ENCODE measurements around the gene STIM1.
"Not testable (repeated sequence)": the region's sequence is repeated elsewhere in the genome, so short reads cannot be mapped to it uniquely, and the experiment has no call there.

The STIM1 gene

DNA sequence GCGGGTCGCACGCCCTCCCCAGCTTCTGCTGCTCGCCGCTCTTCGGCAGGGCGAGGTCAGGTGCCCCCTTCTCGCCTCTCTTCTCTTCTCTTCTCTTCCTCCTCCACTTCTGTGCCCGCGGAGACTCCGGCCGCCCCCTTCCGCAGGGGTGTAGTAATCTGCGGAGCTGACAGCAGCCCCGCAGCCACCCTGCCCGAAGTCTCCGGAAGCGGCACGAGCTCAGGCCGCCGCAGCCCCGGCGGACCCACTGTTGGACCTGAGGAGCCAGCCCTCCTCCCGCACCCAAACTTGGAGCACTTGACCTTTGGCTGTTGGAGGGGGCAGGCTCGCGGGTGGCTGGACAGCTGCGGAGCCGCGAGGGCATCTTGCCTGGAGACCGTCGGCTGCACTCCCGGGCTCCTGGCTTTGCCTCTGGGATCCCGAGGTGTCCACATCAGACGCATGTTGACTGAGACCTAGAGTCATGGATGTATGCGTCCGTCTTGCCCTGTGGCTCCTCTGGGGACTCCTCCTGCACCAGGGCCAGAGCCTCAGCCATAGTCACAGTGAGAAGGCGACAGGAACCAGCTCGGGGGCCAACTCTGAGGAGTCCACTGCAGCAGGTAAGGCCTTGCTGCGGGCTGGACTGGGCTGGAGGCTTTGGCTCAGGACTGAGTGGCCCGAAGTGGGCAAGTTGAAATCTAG lies 486 bp downstream of the STIM1 start:
- DNase-seq (ENCODE audit: low read depth in 2 of 2): peak in 1 of 2 donors; percentile 44

DNA sequence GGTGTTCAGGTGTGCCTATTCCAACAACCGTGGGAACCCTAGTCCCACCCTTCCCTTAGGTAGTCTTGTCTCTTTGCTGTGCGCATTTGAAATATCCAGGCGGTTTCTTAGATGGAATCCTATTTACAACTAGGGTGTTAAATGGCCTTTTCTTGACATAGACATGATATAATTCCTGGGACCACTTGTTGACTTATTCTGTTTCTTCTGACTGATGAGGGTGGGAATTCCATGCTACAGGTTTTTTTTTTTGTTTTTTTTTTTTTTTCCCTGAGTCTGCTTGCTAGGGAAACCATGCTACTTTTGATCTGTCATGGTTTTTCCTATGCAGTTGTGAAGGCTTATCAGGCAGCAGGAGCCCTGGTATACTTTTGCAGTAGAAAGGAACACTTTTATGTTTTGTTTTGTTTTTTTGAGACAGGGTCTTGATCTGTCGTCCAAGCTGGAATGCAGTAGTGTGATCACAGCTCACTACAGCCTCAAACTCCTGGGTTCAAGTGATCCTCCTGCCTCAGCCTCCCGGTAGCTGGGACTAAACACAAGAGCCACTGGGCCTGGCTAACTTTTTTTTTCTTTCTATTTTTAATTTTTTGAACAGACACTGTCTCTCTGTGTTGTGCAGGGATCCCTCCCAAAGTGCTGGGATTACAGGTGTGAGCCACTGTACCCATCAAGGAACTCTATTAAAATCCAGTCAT lies 1.5 kb downstream of the STIM1 start:
- DNase-seq (ENCODE audit: low read depth in 2 of 2): no peak

DNA sequence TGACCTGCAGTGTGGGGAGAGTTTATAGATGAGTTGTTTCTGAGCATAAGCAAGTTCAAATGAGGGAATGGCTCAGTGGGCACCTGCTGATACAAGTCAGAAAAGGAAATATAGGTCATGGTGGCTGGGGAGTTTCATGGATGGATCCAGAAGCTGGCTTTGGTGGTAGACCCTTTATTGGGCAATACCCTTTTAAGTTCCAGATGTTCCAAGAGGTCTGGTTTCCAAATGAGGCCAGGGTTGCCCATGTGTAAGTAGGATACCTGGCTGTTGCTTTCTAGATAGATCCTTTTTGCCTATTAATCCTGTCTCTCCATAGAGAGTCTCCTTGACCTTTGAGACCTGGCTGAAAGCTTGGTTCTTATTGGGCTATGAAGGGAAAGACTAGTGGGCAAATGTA lies 2.2 kb downstream of the STIM1 start:
- DNase-seq (ENCODE audit: low read depth in 2 of 2): no peak

DNA sequence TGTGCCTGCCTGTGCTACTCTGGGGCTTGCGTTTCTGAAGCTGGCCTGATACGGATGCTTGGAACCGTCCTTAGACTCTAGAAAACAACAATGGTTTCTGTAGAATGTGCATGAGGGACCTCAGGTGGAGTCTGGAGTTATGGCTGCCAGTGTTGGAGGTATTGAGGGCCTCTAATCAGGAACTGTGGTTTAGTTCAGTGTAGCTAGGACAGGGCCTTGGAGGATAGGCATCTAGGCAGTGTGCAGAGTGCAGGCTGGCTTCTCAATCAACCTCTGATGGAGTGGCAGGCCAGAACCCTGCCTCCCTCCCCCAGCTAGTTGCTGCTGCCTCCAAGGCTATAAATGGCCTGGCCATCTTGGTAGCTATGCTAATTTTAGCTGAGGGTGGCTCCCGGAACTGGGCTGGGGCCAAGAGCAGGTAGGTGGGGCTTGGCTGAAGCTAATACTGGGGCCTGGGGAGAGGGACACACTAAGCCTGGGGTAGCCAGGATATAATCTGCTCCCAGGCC lies 4.0 kb downstream of the STIM1 start:
- no peak for DNase-seq (ENCODE audit: low read depth in 2 of 2)

DNA sequence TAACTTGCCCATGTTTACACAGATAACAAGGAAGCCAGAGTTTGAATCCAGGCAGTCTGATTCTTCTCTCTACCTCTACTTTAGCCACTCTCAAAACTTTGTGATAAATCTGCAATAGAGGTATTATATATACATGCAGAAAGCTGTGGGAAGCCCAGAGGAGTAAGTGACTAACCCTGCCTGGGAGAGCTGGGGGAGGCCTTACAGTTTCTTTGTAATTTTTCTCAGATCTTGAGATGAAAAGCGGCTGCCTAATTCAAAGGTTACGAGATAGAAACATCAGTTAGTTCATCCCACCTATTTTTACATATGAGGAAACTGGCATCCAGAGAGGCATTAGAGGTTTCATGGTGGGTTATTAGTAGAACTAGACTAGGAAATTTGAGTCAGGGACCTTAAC lies 4.9 kb downstream of the STIM1 start:
- DNase-seq (ENCODE audit: low read depth in 2 of 2): no peak

DNA sequence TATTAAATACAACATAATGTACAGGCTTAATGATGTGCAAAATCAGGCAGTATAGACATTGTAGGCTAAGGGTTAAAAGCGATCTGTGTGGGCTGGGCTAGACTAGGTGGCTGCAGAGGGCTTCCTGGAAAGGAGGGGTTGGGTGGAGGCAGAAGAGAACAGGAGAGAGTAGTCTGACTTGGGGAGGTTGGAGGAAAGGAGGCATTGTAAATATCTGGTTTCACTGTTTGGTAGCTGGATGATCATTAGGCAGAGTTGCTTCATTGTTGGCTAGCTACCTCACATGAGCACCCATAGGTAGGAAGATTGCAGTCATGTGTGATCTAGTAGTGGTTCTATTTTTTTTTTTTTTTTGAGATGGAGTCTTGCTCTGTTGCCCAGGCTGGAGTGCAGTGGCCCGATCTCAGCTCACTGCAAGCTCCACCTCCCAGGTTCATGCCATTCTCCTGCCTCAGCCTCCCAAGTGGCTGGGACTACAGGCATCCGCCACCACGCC lies 5.5 kb downstream of the STIM1 start:
- not testable (repeated sequence) for DNase-seq (ENCODE audit: low read depth in 2 of 2)

DNA sequence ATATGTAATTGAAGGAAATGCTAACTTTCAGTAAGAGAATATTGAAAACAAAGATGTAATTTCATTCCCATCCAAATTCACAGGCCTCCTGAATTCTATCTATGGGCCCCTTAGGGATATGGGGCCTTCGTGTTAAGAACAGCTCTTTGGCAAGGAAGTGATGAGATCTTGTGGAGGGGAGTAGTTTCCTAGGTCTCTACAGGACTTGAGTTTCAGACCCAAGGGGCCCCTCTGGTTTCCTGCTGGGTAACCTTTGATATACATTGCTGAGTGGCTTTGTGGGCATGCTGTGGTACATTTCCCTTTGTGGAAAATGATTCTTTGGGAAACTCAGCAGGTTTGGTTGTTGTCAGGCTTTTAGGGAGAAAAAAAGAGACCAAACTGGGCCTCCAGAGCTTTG lies 6.2 kb downstream of the STIM1 start:
- DNase-seq (ENCODE audit: low read depth in 2 of 2): no peak

DNA sequence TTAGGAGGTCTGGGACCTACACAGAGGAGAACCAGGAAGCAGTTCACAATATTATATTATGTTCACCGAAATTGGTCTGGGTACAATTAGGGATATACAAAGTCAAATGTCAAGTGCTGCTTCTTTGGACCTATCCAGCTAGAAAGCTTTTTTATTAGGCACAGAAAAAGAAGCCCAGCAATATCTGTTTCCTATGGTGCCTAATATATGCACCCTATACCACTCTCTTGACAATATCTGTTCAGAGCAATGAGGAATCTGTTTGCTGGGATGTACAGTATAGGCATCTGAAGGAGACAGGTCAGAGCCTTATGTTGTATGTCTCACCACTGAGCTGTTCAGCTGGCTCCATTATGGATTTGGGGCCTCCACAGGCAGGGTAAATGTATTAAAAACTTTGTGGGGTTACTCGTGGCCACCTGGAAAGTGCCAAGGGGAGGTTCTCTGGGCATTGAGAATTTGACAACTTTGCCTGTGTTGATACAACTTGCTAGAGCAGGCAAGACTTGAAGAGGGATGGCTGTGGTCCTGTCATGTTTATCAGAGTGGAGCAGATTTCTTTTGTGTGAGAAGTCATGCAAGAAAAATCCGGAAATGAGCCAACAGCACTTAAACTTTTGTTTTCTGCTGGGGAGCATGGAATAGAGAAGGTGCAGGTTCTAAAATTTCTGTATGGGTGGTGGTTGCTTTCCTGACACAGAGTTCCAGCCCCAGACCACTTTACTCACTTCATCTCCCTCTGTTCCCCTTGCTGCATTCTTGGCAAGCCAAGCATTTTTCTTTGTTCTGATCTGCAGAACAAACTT lies 10.1 kb downstream of the STIM1 start:
- DNase-seq (ENCODE audit: low read depth in 2 of 2): no peak

DNA sequence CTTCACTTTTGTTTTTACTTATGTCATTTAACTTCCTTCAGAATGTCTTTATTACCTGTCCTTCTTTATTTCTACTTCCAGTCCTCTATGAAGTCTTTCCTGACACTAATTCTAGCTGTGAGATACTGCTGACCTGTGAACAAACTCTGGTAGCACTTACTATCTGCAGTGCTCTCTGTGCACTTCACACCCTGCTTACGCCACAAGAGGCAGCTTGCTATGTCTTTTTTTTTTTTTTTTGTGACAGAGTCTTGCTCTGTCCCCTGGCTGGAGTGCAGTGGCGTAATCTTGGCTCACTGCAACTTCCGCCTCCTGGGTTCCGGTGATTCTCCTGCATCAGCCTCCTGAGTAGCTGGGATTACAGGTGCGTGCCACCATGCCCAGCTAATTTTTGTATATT lies 10.7 kb downstream of the STIM1 start:
- DNase-seq (ENCODE audit: low read depth in 2 of 2): no peak

DNA sequence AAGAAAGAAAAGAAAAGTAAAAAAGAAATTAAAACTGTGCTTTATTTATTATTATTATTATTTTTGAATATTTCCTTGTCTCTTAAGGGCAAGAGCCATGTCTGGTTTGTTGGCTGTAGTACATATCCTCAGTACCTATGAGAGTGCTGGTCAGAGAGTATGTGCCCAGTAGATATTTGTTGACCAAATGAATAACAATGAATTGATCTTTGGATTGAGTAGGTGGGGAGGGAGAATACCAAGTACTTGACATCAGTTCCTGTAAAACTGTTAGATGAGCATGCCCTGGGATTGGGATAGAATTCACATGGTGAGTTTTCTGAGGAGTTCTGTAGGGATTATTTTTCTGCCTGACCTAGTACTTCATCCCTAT lies 11.4 kb downstream of the STIM1 start:
- no peak for DNase-seq (ENCODE audit: low read depth in 2 of 2)

DNA sequence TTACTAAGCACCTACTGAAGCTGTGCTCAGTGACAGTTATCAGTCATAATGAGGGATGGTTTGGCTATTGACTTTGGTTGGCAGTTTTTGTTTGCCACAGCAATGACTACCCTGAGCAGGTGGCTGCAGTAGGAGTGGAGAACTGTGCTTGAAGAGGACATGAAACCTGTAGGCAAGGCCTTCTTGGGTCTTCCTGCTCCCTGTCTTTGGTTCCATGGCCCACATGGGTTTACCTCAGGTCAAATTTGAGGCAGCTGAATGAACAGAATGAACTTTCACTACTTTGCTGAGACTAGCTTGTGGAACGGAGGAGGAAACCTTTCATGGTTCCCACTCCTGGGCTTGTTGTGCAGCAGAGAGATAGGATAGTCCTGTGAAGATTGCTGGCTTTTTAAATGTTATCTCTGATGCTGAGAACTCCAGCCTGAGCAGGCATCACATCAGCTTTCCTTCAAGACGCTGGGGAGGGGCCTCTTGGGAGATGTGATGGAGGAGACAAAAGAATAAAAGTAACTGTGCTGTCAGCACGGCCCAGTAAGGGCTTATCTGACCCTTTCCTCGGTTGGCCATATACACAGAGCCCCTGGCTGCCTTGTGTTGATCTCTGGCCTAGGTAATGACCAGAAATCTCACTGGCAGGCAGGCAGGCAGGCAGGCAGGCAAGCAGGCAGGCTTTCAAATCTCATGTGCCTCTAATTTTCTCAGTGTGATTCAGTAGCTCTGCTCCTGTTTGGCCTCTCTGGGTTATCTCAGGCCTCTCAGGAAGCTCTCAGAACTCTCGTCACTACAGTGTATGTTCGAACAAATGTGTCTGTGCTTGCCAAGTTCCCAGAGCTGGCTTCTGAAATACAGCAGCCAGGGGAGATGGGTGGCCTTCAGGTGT lies 12.0 kb downstream of the STIM1 start:
- no peak for DNase-seq (ENCODE audit: low read depth in 2 of 2)

DNA sequence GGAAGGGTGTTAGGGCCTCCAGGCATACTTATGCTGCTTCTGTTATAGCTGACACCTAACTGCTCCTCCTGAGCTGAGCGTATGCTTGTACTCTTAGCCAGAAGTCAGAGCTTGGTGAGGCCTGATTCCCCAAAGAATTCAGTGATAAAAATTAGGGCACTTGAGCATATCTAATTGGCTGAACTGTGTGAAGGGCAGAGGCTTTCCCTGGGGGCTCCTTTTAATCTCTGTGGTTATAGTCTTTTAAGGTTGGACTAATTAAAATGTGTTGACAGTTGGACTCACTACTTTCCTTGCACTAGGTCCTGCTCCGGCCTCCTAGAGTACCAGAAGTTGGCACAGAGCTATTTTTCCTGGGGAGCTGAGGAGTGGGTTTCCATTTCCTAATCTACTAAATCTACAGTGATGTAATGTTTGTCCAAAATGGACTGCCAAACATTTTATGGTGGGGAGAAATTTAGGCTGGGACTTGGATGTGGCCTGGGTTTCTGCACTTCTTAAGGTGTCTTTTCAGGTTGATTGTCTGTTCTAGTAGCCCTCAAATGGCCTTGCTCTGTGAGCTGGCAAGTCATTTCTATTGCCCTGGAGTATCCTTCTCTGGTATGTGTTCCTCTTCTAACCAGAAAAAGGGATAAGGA lies 18.4 kb downstream of the STIM1 start:
- DNase-seq (ENCODE audit: low read depth in 2 of 2): no peak

DNA sequence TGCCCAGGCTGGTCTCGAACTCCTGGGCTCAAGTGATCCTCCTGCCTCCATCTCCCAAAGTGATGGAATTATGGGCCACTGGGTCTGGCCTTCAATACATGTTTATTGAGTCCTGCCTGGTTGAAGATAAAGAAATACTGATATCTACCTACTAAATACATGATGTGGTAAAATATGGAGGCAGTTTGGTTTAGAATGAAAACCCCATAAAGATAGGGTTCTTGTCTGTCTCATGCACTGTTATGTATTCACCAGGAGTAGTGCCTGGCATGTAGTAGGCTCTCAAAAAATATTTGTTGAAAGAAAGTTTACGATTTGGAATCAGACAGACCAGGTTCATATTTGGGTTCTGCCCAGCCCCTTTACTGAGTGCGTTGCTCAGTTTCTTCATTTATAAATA lies 21.1 kb downstream of the STIM1 start:
- DNase-seq (ENCODE audit: low read depth in 2 of 2): no peak

DNA sequence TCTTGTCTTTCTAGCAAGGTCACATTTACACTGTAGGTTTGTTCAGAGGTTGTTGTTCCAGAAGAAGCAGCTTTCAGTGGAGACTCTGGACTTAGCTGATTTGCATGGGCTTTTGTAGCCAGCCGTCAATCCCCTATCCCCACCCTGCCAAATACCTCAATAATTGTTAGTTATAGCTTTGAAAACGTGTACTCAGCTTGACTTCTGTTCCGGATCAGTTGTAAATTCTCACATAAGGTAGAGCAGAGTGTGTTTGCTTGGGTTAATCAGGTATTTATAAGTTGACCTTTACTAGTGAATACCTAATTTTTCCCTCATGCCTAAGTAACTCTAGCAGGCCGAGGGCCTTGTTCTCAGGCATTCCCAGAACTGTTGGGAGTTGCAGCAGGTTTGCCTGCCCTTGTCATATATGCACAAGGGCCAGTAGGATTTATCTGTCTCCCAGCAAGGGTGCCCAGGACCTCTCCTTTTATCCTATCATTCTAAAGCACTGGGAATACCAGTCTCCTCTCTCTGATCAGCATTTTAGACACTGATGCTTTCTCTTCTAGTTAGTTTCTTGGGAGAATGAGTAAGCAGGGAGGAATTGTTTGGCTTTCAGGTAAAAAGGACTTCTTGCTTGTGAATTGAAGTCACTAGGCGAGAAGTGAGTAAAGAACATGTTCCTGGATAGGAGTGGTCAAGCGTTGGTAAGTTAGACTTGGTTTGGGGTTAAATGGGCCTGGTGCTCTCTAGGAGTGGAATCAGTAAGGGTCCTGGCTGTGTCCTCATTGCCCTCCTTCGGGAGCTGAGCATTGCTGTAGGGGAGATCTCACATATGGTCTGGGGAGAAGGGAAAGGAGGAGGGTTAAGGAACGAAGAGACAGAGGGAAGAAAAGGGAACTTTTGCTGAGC lies 22.1 kb downstream of the STIM1 start:
- DNase-seq (ENCODE audit: low read depth in 2 of 2): no peak

DNA sequence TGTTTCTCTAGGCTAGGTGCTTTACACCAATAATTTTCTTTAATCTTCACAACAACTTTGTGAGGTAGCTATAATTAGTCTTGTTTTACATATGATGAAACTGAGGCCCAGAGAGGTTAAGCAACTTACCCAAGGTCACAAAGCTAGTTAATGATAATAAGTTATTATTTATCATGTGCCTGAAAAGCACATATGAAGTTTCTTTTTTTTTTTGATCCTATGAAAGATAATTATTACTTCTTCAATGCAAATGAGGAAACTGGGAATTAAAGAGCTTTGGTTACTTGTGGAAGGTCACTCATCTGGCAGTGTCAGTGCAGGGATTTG lies 22.8 kb downstream of the STIM1 start:
- DNase-seq (ENCODE audit: low read depth in 2 of 2): no peak

DNA sequence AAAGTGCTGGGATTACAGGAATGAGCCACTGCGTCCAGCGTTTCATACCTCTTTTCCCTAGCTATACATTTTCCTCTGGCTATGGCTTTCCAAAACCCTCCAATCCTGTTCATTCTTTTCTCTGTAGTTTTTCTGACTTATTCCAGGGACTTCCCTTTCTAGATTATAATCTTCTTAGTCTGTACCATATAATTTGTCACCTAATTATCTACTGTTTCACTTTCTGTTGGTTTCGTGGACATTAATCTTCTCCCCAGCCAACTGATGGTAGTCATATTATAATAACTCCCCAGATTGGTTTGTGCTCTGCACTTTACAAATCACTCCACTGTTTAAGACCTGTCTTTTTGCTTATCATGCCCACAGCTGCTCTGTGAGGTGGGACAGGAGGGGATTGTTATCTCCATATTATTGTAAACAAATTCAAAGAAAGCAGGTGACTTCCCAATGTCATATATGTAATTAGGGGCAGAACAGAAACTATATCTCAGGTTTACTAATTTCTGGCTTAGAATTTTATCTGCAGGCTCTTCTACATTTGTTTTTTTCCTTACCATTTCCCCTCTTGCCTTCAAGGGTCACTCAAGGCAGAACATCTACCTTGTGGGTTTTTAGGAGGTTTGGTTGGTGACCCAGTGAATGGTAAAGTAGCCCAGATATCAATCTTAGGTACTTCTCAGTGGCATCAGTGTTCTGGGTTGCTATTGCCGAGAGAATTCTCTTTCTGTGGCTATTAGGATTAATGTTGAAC lies 23.9 kb downstream of the STIM1 start:
- no peak for DNase-seq (ENCODE audit: low read depth in 2 of 2)

DNA sequence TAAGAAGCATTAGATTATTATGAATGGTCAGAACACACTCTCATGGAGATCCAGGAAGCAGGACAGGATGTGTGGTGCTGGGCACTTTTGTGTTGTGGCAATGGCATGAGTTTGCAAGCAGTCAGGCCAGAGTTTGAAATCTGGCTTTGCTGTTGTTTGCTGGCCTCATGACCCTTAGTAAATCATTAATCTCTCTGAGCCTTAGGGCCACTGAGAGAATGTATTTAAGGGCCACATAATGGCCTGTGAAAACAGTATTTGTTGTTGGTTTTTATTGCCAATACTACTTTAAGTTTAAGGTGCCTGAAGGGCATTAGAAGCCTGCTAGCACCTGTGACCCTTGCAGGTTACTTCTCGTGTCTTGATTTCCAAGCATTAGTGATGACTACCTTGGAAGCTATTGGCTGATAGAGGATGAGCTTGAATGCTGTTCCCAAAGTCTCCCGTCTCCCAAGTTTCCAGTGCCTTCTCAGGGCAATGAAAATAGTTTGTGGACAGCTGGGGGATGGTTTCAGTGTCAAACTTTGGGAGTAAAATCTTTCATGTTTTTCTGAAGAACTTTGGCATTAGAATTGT lies 24.6 kb downstream of the STIM1 start:
- no peak for DNase-seq (ENCODE audit: low read depth in 2 of 2)

DNA sequence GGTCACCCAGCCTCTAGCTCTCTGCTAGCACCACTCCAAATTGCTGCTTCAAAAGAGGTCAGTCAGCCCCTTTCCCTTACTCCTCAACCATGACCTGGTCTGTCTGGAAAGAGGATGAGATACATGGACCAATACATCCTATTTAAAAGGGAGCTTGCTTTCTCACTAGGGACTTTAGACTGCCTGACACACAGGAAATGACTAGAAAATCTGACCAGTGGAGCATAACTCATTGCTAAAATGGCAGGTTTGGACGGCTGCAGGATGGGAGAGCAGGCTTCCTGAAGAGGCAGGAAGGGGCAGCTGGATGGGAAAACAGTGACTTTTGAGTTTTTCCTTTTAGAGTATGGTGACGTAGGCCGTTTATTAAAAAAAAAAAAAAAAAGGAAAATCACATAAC lies 25.3 kb downstream of the STIM1 start:
- no peak for DNase-seq (ENCODE audit: low read depth in 2 of 2)

DNA sequence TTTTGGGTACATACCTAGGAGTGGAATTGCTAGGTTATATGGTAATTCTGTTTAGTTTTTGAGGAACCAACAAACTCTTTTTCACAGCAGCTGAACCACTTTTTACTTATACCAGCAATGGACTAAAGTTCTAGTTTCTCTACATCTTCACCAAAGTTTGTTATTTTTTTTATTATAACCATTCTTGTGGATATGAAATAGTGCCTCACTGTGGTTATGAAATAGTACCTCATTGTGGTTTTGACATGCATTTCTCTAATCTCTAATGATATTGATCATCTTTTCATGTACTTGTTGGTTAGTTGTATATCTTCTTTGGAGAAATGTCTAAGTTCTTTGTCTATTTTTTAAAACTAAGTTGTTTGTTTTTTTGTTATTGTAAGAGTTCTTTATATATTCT lies 27.2 kb downstream of the STIM1 start:
- DNase-seq (ENCODE audit: low read depth in 2 of 2): no peak

All from stimulated activated CD8-positive, alpha-beta memory T cell treated with anti-CD3 and anti-CD28 coated beads, Interleukin-15, amount 100 ng/mL, for 48 hours (primary cell).